LNCAP (cell line): ENCODE measurements around the gene USP4.

Experiments
- TF ChIP-seq, protein P1 (sequence below): fragments of 450-650 bp; IDR thresholded peaks from 2 replicates; pipeline ENCODE4 v1.5.1; 2017; ENCODE audit warnings: mild to moderate bottlenecking

Gene USP4

DNA sequence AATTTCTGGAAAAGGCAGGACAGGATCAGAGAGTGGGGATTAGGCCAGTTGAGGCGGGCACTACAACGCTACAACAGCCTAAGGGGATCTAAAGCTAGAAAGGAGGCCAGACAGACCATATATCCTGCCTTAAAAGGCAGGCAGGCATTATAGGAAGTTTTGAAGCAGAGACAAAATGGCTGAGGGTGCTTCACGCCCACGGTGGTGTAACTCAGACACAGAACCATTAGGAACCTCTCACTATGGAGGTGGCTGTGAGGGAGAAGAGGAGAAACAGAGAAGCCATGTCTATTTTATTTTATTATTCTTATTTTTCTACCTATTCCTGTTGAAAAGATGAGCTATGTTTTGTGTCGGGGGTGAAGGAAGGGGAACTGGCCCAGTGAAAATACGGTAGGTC lies 2.1 kb upstream of the USP4 start:
- TF ChIP-seq, protein P1, sequence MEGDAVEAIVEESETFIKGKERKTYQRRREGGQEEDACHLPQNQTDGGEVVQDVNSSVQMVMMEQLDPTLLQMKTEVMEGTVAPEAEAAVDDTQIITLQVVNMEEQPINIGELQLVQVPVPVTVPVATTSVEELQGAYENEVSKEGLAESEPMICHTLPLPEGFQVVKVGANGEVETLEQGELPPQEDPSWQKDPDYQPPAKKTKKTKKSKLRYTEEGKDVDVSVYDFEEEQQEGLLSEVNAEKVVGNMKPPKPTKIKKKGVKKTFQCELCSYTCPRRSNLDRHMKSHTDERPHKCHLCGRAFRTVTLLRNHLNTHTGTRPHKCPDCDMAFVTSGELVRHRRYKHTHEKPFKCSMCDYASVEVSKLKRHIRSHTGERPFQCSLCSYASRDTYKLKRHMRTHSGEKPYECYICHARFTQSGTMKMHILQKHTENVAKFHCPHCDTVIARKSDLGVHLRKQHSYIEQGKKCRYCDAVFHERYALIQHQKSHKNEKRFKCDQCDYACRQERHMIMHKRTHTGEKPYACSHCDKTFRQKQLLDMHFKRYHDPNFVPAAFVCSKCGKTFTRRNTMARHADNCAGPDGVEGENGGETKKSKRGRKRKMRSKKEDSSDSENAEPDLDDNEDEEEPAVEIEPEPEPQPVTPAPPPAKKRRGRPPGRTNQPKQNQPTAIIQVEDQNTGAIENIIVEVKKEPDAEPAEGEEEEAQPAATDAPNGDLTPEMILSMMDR = no peak

DNA sequence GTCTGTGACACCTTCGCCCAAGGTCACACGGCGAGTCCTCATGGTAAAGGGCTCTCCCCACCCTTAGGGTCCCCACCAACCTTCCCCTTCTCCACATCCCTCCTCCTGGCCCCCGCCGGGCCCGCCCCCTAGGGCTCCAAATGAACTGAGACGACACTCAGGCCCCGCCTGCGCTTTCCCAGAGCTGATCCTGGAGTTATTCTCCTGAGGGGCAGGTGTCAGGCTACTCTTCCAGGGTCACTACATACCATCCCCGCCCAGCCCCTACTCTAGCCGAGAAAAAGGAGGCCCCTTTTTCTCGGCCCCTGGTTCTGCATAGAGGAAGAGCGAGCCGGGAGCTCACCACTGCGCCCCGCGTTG lies 292 bp downstream of the USP4 start:
- TF ChIP-seq, protein P1 = no peak

DNA sequence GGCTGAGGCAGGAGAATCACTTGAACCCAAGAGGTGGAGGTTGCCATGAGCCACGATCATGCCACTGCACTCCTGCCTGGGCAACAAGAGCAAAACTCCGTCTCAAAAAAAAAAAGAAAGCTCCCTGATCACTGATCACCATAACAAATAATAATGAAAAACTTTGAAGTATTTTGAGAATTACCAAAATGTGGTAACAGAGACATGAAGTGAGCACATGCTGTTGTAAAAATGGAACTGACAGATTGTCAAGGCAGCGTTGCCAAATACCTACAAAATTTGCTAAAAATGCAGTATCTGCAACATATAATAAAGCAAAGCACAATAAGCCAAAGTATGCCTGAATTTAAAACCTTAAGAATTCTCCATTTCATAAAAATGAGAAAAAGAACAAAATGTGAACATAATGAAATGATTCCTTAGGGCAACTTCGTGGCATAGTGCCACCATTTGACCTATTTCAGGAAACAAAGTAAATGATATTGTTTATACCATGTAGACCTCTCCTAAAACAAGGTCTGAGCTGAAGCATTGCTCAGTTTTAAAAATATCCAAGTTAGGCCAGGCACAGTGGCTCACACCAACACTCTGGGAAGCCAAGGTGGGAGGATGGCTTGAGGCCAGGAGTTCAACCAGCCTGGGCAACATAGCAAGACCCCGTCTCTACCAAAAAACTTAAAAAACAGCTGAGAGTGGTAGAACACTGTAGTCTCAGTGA lies 5.8 kb downstream of the USP4 start:
- TF ChIP-seq, protein P1 = no peak

DNA sequence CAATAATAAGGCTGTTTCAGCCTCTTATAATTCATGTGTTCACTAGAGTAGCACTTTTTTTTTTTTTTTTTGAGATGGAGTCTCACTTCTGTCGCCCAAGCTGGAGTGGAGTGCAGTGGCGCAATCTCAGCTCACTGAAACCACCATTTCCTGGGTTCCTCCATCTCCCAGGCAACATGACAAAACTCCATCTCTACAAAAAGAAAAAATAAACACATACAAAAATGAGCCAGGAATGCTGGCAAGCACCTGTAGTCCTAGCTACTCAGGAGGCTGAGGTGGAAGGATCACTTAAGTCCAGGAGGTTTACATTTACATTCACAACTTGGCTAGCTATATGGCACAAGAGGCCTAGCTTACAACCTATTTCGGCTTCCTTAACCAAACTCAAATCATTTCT lies 6.8 kb downstream of the USP4 start:
- TF ChIP-seq, protein P1 = no peak

DNA sequence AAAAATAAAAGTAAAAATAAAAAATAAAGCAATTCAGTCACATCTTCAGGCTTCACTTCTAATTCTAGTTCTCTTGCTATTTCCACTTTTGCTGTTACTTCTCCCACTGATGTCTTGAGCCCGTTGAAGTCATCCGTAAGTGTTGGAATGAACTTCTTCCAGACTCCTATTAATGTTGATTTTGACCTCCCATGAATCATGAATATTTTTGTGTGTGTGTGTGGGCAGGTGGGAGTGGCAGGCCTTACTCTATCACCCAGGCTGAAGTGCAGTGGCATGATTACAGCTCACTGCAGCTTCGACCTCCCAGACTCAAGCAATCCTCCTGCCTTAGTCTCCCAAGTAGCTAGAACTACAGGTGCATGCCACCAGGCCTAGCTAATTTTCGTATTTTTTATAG lies 10.7 kb downstream of the USP4 start:
- TF ChIP-seq, protein P1 = no peak

DNA sequence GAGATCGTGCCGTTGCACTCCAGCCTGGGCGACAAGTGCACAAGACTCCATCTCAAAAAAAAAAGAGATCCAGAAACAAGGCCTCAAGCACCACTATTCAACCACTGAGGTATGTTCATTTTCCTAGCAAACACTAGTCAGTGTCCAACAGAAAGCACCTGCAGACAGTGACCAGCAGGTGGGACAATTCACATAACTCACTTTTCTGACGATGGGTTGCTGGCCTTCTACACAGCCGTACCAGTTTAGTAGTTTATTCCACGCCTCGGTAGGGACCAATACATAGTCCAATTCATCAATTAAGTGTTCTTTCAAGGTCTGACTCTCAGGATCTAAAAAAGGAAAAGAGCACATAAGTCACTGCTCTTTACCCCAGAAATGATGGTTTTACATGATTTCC lies 12.4 kb downstream of the USP4 start:
- TF ChIP-seq, protein P1 = peak; percentile 28; the same call in 1 of the 2 replicates

DNA sequence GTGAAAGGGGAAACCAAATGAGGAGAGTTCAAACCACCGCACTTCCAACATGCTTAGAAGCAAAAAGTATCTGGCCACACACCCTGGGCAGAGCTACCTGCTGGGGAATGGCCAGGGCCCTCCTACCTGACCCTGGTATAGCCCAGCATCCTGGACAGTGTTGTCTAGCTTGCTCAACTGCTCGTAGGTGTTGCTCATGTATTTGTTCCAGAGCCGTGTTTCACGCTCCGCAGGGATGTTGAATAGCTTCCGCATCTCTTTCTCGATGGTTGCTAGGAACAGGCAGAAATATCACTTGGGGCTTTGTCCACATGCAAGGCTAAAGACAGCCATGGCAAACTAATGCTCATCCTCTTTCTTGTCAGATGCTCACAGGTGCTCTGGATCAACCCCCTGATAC lies 15.1 kb downstream of the USP4 start:
- TF ChIP-seq, protein P1 = no peak
